H1 (cell line): ENCODE data around the gene TYMS. TPM values are rescaled to one million over a fixed set of nuclear protein-coding genes. Genes with fewer than 3 reads are reported as not detected.

Experiments used
- CTCF ChIA-PET: fragments of 300-600 bp; sonication (Branson Sonifier 250); formaldehyde crosslinking; loops from one replicate; lab custom pipeline; 2021; ENCODE audit not compliant: partially characterized antibody; lab: Charles Lee
- POLR2A ChIA-PET: fragments of 300-600 bp; sonication (Branson Sonifier 250); formaldehyde crosslinking; loops from one replicate; lab custom pipeline; 2021; ENCODE audit warnings: inconsistent platforms; ENCODE audit not compliant: partially characterized antibody; lab: Charles Lee
- DNase-seq, 2 experiments: peaks; one replicate each; pipeline versions ENCODE4 v3.0.0 to v3.0.0-alpha.2; 2010 to 2022; ENCODE audit warnings: low spot score in 2 of 2, low read depth in 1 of 2, mixed read lengths in 1 of 2
- FAIRE-seq: peaks from 2 replicates; lab custom pipeline; 2011; peaks lifted over from hg19 to GRCh38; lab: Jason Lieb, UNC
- H2AFZ ChIP-seq: 2 replicates; pipeline ENCODE4 v1.8.1; 2012; ENCODE audit warnings: low read length, inconsistent platforms
- H2AK5ac ChIP-seq: 2 replicates; pipeline ENCODE4 v1.6.1; 2013; ENCODE audit warnings: low read depth, low read length
- H2BK120ac ChIP-seq: replicated peaks from 2 replicates; pipeline ENCODE3; 2013; ENCODE audit warnings: low read depth, low read length, inconsistent platforms
- H2BK12ac ChIP-seq: 2 replicates; pipeline ENCODE4 v1.6.1; 2013; ENCODE audit warnings: low read depth, low read length
- H2BK15ac ChIP-seq: 2 replicates; pipeline ENCODE4 v1.6.1; 2013; ENCODE audit warnings: low read length
- H2BK20ac ChIP-seq: 2 replicates; pipeline ENCODE4 v1.6.1; 2013; ENCODE audit warnings: low read length
- H2BK5ac ChIP-seq: 2 replicates; pipeline ENCODE4 v1.6.1; 2013; ENCODE audit warnings: low read depth, low read length
- H3K14ac ChIP-seq: 2 replicates; pipeline ENCODE4 v1.6.1; 2013; ENCODE audit warnings: inconsistent platforms; ENCODE audit not compliant: insufficient read length
- H3K18ac ChIP-seq: 2 replicates; pipeline ENCODE4 v1.6.1; 2013; ENCODE audit warnings: low read length; ENCODE audit errors: extremely low read depth
- H3K23ac ChIP-seq: 2 replicates; pipeline ENCODE4 v1.6.1; 2013; ENCODE audit warnings: inconsistent platforms; ENCODE audit not compliant: insufficient read length
- H3K23me2 ChIP-seq: 2 replicates; pipeline ENCODE4 v1.6.1; 2013; ENCODE audit warnings: low read depth, low read length
- H3K27ac ChIP-seq: 2 replicates; pipeline ENCODE4 v1.6.1; 2011; ENCODE audit warnings: low read depth, low read length, inconsistent platforms
- H3K27me3 ChIP-seq, 4 experiments: replicated peaks in 1 of 4; 1 replicate in 1 of 4; 2 replicates in 3 of 4; pipeline versions ENCODE4 v1.6.1 to v1.8.1; 2011 to 2013; ENCODE audit warnings: low read length in 3 of 4, mild to moderate bottlenecking in 3 of 4, inconsistent platforms in 2 of 4, mixed read lengths in 2 of 4, moderate library complexity in 1 of 4; ENCODE audit not compliant: control insufficient read depth in 3 of 4, insufficient read depth in 3 of 4; ENCODE audit errors: extremely low read depth in 1 of 4
- H3K36me3 ChIP-seq, 4 experiments: 2 replicates each; pipeline versions ENCODE4 v1.6.1 to v1.8.1; 2011 to 2013; ENCODE audit warnings: mild to moderate bottlenecking in 4 of 4, low read length in 3 of 4, moderate library complexity in 2 of 4, control low read depth in 1 of 4, inconsistent platforms in 1 of 4; ENCODE audit not compliant: insufficient read depth in 4 of 4, control insufficient read depth in 2 of 4
- H3K4ac ChIP-seq: replicated peaks from 2 replicates; pipeline ENCODE3; 2013; ENCODE audit warnings: low read length, low read depth, mixed read lengths, inconsistent platforms; ENCODE audit not compliant: insufficient read length
- H3K4me1 ChIP-seq, 4 experiments: replicated peaks in 1 of 4; 1 replicate in 1 of 4; 2 replicates in 3 of 4; pipeline versions ENCODE4 v1.6.1 to v1.8.1; 2011 to 2013; ENCODE audit warnings: low read length in 3 of 4, inconsistent platforms in 2 of 4, mixed read lengths in 1 of 4; ENCODE audit not compliant: insufficient read depth in 4 of 4, control insufficient read depth in 3 of 4
- H3K4me2 ChIP-seq, 2 experiments: 2 replicates each; pipeline versions ENCODE4 v1.6.1 to v1.8.1; 2011 to 2013; ENCODE audit warnings: low read depth in 2 of 2, low read length in 2 of 2, control low read depth in 1 of 2, inconsistent platforms in 1 of 2, mild to moderate bottlenecking in 1 of 2; ENCODE audit not compliant: insufficient read depth in 1 of 2
- H3K4me3 ChIP-seq, 4 experiments: fragments of 200-600, 300-600 bp in 1 of 4; sonication (generic), shearing (Covaris generic), sonication (Bioruptor Twin) in 1 of 4; 2 replicates each; pipeline versions ENCODE4 v1.5.1 to v1.8.1; 2011 to 2016; ENCODE audit warnings: low read length in 4 of 4, low read depth in 3 of 4, control low read depth in 2 of 4, inconsistent platforms in 2 of 4, mild to moderate bottlenecking in 2 of 4, mixed read lengths in 1 of 4, moderate library complexity in 1 of 4; ENCODE audit not compliant: insufficient read depth in 2 of 4; ENCODE audit errors: extremely low read depth in 1 of 4
- H3K56ac ChIP-seq: replicated peaks from 2 replicates; pipeline ENCODE3; 2013; ENCODE audit warnings: low read depth, mild to moderate bottlenecking, mixed read lengths, low read length, inconsistent platforms; ENCODE audit not compliant: insufficient read length
- H3K79me1 ChIP-seq: 2 replicates; pipeline ENCODE4 v1.6.1; 2013; ENCODE audit warnings: low read depth, low read length, control low read depth
- H3K79me2 ChIP-seq, 2 experiments: 2 replicates each; pipeline versions ENCODE4 v1.6.1 to v1.8.1; 2012 to 2013; ENCODE audit warnings: low read length in 2 of 2, mild to moderate bottlenecking in 2 of 2, inconsistent platforms in 1 of 2; ENCODE audit not compliant: insufficient read depth in 2 of 2, control insufficient read depth in 1 of 2
- H3K9ac ChIP-seq, 4 experiments: replicated peaks in 1 of 4; 1 replicate in 1 of 4; 2 replicates in 3 of 4; pipeline versions ENCODE4 v1.6.1 to v1.8.1; 2011 to 2013; ENCODE audit warnings: low read depth in 3 of 4, low read length in 3 of 4, control low read depth in 2 of 4, mild to moderate bottlenecking in 2 of 4, moderate library complexity in 2 of 4, inconsistent platforms in 1 of 4; ENCODE audit errors: extremely low read depth in 1 of 4
- H3K9me3 ChIP-seq, 2 experiments: 2 replicates each; pipeline versions ENCODE4 v1.6.1 to v1.8.1; 2012 to 2013; ENCODE audit warnings: mild to moderate bottlenecking in 2 of 2, moderate library complexity in 2 of 2, control low read depth in 1 of 2, inconsistent platforms in 1 of 2, low read depth in 1 of 2, low read length in 1 of 2, mixed read lengths in 1 of 2; ENCODE audit not compliant: insufficient read depth in 2 of 2
- H4K20me1 ChIP-seq, 2 experiments: replicated peaks in 1 of 2; 2 replicates each; pipeline versions ENCODE3 to v1.8.1; 2011 to 2013; ENCODE audit warnings: inconsistent platforms in 2 of 2, low read length in 2 of 2, mild to moderate bottlenecking in 1 of 2; ENCODE audit not compliant: insufficient read depth in 2 of 2, control insufficient read depth in 1 of 2
- H4K5ac ChIP-seq: 2 replicates; pipeline ENCODE4 v1.6.1; 2013; ENCODE audit warnings: low read length, low read depth, mixed read lengths, inconsistent platforms; ENCODE audit not compliant: insufficient read length
- H4K8ac ChIP-seq: 2 replicates; pipeline ENCODE4 v1.8.0; 2013; ENCODE audit warnings: mild to moderate bottlenecking, moderate library complexity, low read length, inconsistent platforms; ENCODE audit not compliant: insufficient read depth; ENCODE audit errors: extremely low read depth
- H4K91ac ChIP-seq: replicated peaks from 2 replicates; pipeline ENCODE3; 2013; ENCODE audit warnings: low read length, mixed read lengths, inconsistent platforms; ENCODE audit not compliant: insufficient read length
- ASH2L ChIP-seq: fragments of 200-600, 300-600 bp; sonication (generic); IDR thresholded peaks from one replicate; pipeline ENCODE4 v1.7.1; 2017; ENCODE audit warnings: low read length
- EP300 ChIP-seq, 2 experiments: IDR thresholded peaks; 1 replicate in 1 of 2; 2 replicates in 1 of 2; pipeline ENCODE4 v1.6.1; 2011 to 2012; ENCODE audit warnings: low read depth in 2 of 2, low read length in 2 of 2, mild to moderate bottlenecking in 2 of 2, borderline replicate concordance in 1 of 2, inconsistent platforms in 1 of 2, moderate library complexity in 1 of 2
- EZH2 ChIP-seq: fragments of 200-600 bp; sonication (generic); IDR thresholded peaks from 2 replicates; pipeline ENCODE4 v1.7.1; 2012; ENCODE audit warnings: low read depth, mild to moderate bottlenecking, moderate library complexity, low read length, inconsistent platforms; ENCODE audit not compliant: severe bottlenecking
- HDAC2 ChIP-seq, 2 experiments: fragments of 300-600 bp in 1 of 2; sonication (generic) in 1 of 2; IDR thresholded peaks; 2 replicates each; pipeline ENCODE4 v1.6.1; 2011 to 2012; ENCODE audit warnings: low read depth in 2 of 2, low read length in 2 of 2, mild to moderate bottlenecking in 2 of 2, moderate library complexity in 2 of 2, borderline replicate concordance in 1 of 2, inconsistent platforms in 1 of 2
- JUND ChIP-seq: IDR thresholded peaks from 2 replicates; pipeline ENCODE4 v1.6.1; 2011; ENCODE audit warnings: mild to moderate bottlenecking, improper control_type of control experiment, low read length
- POLR2A ChIP-seq, 2 experiments: IDR thresholded peaks; 1 replicate in 1 of 2; 2 replicates in 1 of 2; pipeline ENCODE4 v1.6.1; 2011; ENCODE audit warnings: low read depth in 2 of 2, low read length in 2 of 2, mild to moderate bottlenecking in 2 of 2; ENCODE audit errors: control extremely low read depth in 1 of 2
- RBBP5 ChIP-seq: IDR thresholded peaks from 2 replicates; pipeline ENCODE4 v1.7.1; 2012; ENCODE audit warnings: low read depth, mild to moderate bottlenecking, inconsistent platforms, low read length, moderate library complexity, borderline replicate concordance
- SIRT6 ChIP-seq: IDR thresholded peaks from one replicate; pipeline ENCODE4 v1.7.1; 2012; ENCODE audit warnings: low read length, inconsistent platforms
- TAF1 ChIP-seq: IDR thresholded peaks from 2 replicates; pipeline ENCODE4 v1.6.1; 2011; ENCODE audit warnings: mild to moderate bottlenecking, low read depth, low read length
- ZNF274 ChIP-seq: IDR thresholded peaks from 2 replicates; pipeline ENCODE4 v1.7.0; 2012; ENCODE audit warnings: low read length, borderline replicate concordance; ENCODE audit errors: extremely low read depth
- WGBS, 2 experiments: shearing (Covaris generic) in 1 of 2; methylation state at CpG; one replicate each; pipeline versions ENCODE4 v1.1.6 to v1.1.7; 2013 to 2015; ENCODE audit warnings: low lambda C conversion rate in 2 of 2, mixed read lengths in 2 of 2, inconsistent platforms in 1 of 2, low coverage in 1 of 2, missing lambda C conversion rate in 1 of 2; ENCODE audit not compliant: insufficient replicate concordance in 2 of 2, insufficient coverage in 1 of 2, insufficient read length in 1 of 2; ENCODE audit errors: extremely low coverage in 1 of 2, missing lambda C conversion rate in 1 of 2; 5-methylcytosine and 5-hydroxymethylcytosine counted together
- polyA plus RNA-seq, 7 experiments: library from polyadenylated mRNA; depleted of rRNA in 3 of 7; stranded (reverse) in 5 of 7; unstranded in 2 of 7; fragments of >200 nt in 5 of 7; fragments of 200-250 nt in 2 of 7; gene quantifications; 1 replicate in 5 of 7; 2 replicates in 1 of 7; 4 replicates in 1 of 7; pipeline versions ENCODE4 v1.2.1 to v1.2.3, GENCODE V29; 2011 to 2013; ENCODE audit warnings: missing spikeins in 2 of 7, mixed read lengths in 2 of 7
- total RNA-seq: library from RNA; stranded (reverse); fragmentation: NEBNext Ultra II Directional; extraction: Animal tissue kit (Norgen Biotek cat#: 25700); gene quantifications from 2 replicates; pipeline ENCODE4 v1.2.1, GENCODE V29; 2021
- TF ChIP-seq, protein P1 (sequence below): IDR thresholded peaks from 2 replicates; pipeline ENCODE4 v1.6.1; 2012; ENCODE audit warnings: low read length, inconsistent platforms

TYMS gene
- total and polyA plus RNA-seq, 2 of the 8 experiments (the other 6 are each of a cell fraction or from before 2014, with no cell fraction given), result 91.9 to 110 TPM

DNA sequence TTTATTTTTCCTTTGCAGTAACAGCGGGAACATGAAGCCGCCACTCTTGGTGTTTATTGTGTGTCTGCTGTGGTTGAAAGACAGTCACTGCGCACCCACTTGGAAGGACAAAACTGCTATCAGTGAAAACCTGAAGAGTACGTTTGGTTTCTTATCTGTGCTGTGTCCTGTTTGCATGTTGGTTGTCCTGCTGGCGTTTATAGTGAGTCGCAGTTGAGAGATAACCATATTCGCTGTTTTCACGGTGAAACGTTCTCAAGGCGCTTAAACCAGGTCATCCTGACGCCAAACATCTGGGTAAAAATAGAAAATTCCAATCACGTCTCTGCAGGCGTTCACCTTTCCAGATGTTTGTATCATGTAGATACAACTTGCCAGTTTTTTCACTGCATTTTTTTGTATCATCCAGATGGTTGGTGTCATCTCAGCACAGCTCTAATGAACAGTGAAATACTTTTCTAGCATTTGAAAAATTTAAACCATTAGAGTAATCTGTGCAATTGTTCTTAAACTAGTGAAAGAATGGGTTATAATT lies 39.4 kb upstream of the TYMS start:
- POLR2A ChIA-PET, result no interaction called here
- Histone ChIP-seq H4K20me1 (no peaks in the 10 kb centered on the region), H3K27ac (no peak overlapping the region), H3K23ac (no peak overlapping the region), H3K14ac (no peak overlapping the region), H3K9me3 (no peaks in the 10 kb centered on the region), H2AK5ac (no peak overlapping the region), H2BK15ac (no peak overlapping the region), H3K4me2 (no peak overlapping the region), H4K91ac (no peak overlapping the region), H3K9ac (no peak overlapping the region), H3K4ac (no peak overlapping the region), H2BK12ac (no peak overlapping the region), H3K79me2 (no peaks in the 10 kb centered on the region), H3K27me3 (no peaks in the 10 kb centered on the region), H3K56ac (no peak overlapping the region), H4K5ac (no peak overlapping the region), H3K79me1 (no peaks in the 10 kb centered on the region), H3K4me3 (no peak overlapping the region), H2BK120ac (no peak overlapping the region), H2AFZ (no peak overlapping the region), H2BK5ac (no peak overlapping the region), H4K8ac (no peak overlapping the region), H3K4me1 (no peaks in the 10 kb centered on the region), H3K23me2 (no peaks in the 10 kb centered on the region; the same call in 1 of the 2 replicates), H3K36me3 (no peaks in the 10 kb centered on the region), H3K18ac (no peak overlapping the region), H2BK20ac (no peak overlapping the region)
- CTCF ChIA-PET, result interaction anchor here (0.9 to 2.4 kb wide), 9 partner anchors 11 to 326 kb away, joined by 3 to 13 read pairs (median 4); no protein-coding TSS in a partner anchor
- DNase-seq (no peak), FAIRE-seq (no peak)
- 93% methylated on average over 13 of the region's 13 CpGs; no CpG with 5 or more reads in 1 of the 2 experiments for WGBS, 2 experiments
- no peak for TF ChIP-seq EP300 (IDR thresholded peaks at IDR 0.05; ENCODE audit: borderline replicate concordance in 1 of 2, low read depth in 2 of 2, low read length in 2 of 2)
- TF ChIP-seq ASH2L, result no peak
- no peak for TF ChIP-seq JUND
- no peak for TF ChIP-seq POLR2A (IDR thresholded peaks at IDR 0.05; ENCODE audit: control extremely low read depth in 1 of 2, low read depth in 2 of 2, low read length in 2 of 2)
- no peak for TF ChIP-seq SIRT6
- no peak for TF ChIP-seq ZNF274
- no peak for TF ChIP-seq EZH2
- TF ChIP-seq HDAC2 (IDR thresholded peaks at IDR 0.05; ENCODE audit: borderline replicate concordance in 1 of 2, low read depth in 2 of 2, low read length in 2 of 2), result no peak
- TF ChIP-seq, protein P1, sequence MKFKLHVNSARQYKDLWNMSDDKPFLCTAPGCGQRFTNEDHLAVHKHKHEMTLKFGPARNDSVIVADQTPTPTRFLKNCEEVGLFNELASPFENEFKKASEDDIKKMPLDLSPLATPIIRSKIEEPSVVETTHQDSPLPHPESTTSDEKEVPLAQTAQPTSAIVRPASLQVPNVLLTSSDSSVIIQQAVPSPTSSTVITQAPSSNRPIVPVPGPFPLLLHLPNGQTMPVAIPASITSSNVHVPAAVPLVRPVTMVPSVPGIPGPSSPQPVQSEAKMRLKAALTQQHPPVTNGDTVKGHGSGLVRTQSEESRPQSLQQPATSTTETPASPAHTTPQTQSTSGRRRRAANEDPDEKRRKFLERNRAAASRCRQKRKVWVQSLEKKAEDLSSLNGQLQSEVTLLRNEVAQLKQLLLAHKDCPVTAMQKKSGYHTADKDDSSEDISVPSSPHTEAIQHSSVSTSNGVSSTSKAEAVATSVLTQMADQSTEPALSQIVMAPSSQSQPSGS, result no peak
- TF ChIP-seq RBBP5, result no peak
- no peak for TF ChIP-seq TAF1
